Bronchial epithelial cell (primary cell): ENCODE measurements around the gene E2F8. TPM values are rescaled to one million over a fixed set of nuclear protein-coding genes. Genes with fewer than 3 reads are reported as not detected.
A peak's percentile ranks its signal among the peaks of the same experiment; 100 is the strongest.

ENCODE experiments used
- DNase-seq: peaks from one replicate; pipeline ENCODE4 v3.0.0-alpha.2; 2010; ENCODE audit warnings: low read depth
- FAIRE-seq: peaks from 2 replicates; lab custom pipeline; 2011; peaks lifted over from hg19 to GRCh38; lab: Jason Lieb, UNC
- H3K27me3 ChIP-seq: 2 replicates; pipeline ENCODE4 v1.5.1; 2011; ENCODE audit warnings: low read length; ENCODE audit not compliant: control insufficient read depth, insufficient read depth
- H3K36me3 ChIP-seq: 2 replicates; pipeline ENCODE4 v1.5.1; 2011; ENCODE audit warnings: low read length; ENCODE audit not compliant: control insufficient read depth, insufficient read depth
- H3K4me3 ChIP-seq: 2 replicates; pipeline ENCODE4 v1.5.1; 2011; ENCODE audit warnings: mild to moderate bottlenecking, low read depth, low read length, control low read depth
- total RNA-seq: library from RNA; depleted of rRNA; stranded (reverse); fragments of >200 nt; gene quantifications from 2 replicates; pipeline ENCODE4 v1.2.1, GENCODE V29; 2014
- TF ChIP-seq, protein P1 (sequence below): IDR thresholded peaks from 2 replicates; pipeline ENCODE4 v1.5.1; 2011; ENCODE audit warnings: mild to moderate bottlenecking, moderate library complexity, low read length, control low read depth, inconsistent platforms; ENCODE audit not compliant: insufficient read depth, severe bottlenecking

Gene E2F8
- total RNA-seq, 1 donor from 2014 or later = 0.26 TPM

DNA sequence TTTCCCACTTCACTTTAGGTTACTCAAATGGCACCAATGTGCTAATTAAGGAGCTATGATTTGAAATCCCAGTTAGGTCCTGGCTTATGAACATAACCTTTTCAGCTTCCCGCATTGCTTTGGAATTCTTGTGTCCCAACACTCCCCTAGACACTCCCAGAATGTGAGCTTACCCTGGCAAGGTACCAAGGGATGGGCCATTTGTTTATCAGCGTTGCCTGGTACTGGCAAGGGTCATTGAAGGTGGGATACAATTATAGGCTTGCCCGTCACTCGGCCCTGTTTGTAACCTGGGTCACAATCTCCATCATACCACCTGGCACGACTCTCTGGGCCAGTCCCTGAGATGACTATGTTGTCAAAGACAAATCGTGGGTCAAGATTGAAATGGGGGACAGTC is 44.3 kb downstream of the E2F8 start:
- DNase-seq (no peak), FAIRE-seq (no peak)
- Histone ChIP-seq H3K4me3 (no peak overlapping the region), H3K36me3 (no peaks in the 10 kb centered on the region), H3K27me3 (no peaks in the 10 kb centered on the region)
- TF ChIP-seq, protein P1, sequence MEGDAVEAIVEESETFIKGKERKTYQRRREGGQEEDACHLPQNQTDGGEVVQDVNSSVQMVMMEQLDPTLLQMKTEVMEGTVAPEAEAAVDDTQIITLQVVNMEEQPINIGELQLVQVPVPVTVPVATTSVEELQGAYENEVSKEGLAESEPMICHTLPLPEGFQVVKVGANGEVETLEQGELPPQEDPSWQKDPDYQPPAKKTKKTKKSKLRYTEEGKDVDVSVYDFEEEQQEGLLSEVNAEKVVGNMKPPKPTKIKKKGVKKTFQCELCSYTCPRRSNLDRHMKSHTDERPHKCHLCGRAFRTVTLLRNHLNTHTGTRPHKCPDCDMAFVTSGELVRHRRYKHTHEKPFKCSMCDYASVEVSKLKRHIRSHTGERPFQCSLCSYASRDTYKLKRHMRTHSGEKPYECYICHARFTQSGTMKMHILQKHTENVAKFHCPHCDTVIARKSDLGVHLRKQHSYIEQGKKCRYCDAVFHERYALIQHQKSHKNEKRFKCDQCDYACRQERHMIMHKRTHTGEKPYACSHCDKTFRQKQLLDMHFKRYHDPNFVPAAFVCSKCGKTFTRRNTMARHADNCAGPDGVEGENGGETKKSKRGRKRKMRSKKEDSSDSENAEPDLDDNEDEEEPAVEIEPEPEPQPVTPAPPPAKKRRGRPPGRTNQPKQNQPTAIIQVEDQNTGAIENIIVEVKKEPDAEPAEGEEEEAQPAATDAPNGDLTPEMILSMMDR = no peak

DNA sequence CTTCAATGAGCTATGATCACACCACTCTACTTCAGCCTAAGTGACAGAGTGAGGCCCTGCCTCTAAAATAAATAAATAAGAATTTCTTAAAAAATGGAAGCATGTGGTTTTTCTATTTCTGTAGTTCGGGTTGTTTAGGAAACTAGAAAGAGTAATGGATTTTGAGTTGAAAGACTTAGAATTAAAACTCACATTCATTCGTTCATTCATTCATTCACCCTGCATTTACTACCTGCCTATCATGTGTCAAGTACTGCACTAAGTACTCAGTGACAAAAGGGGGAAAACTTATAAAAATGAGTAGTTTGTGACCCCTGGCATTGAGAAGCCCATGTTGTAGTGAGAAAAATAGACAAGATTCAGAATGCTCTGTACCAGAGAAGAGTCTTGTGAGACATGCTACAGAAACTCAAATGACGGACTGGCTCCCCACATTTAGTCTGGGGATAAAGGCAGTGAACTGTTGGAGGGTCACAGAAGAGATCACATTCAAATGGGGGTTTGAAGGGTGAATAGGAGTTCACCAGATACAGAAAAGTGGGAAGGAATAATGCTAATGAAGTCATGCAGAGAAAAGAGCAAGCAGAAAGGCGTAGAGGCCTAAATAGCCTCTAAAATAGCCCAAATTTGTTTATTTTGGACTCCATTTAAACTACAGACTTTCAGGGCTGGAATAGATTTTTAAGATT is 46.0 kb downstream of the E2F8 start:
- H3K4me3 ChIP-seq = no peak overlapping the region
- no peak for FAIRE-seq
- H3K36me3 ChIP-seq = no peaks in the 10 kb centered on the region
- H3K27me3 ChIP-seq = no peaks in the 10 kb centered on the region
- TF ChIP-seq, protein P1 = no peak
- no peak for DNase-seq

DNA sequence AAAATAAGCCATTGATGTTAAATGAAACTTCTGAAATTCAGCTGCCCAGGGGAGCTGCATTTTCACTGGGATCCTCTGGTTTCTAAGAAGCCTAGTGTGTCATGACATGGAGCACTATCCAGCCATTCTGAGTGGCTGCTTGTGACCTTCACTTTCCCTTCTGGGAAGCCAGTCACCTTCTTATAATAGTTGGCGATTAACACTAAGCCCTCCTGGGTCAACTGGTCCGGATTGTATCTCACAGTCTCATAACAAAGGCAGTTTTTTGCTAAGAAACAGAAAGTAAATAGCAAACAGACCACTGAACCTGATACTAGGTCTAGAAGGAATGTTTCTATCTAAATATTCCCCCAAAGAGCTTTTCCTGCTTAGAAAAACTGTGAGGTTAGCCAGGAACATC is 46.8 kb downstream of the E2F8 start:
- TF ChIP-seq, protein P1 = no peak
- Histone ChIP-seq H3K4me3 (no peak overlapping the region), H3K36me3 (no peaks in the 10 kb centered on the region), H3K27me3 (no peaks in the 10 kb centered on the region)
- no peak for FAIRE-seq
- DNase-seq = no peak

- Histone ChIP-seq H3K4me3 (no peak overlapping the region), H3K27me3 (no peaks in the 10 kb centered on the region), H3K36me3 (no peaks in the 10 kb centered on the region)
- FAIRE-seq (peak; percentile 75), DNase-seq (no peak)
- TF ChIP-seq, protein P1 = no peak
These were observed 49.1 kb downstream of the E2F8 start for GRCh38 chr11:19191530-19192169.

GRCh38 chr11:19187833-19188258 is 52.9 kb downstream of the E2F8 start:
- TF ChIP-seq, protein P1 = no peak
- H3K27me3 ChIP-seq = no peaks in the 10 kb centered on the region
- H3K4me3 ChIP-seq = no peak overlapping the region
- no peak for DNase-seq
- H3K36me3 ChIP-seq = no peaks in the 10 kb centered on the region
- no peak for FAIRE-seq
